Ecto neural progenitor cell (in vitro differentiated cells): Measurements from ENCODE around the gene ARHGEF17.

Experiments
- DNase-seq: peaks from one replicate; pipeline ENCODE4 v3.0.0-alpha.2; 2018; ENCODE audit warnings: low spot score

ARHGEF17 gene

GRCh38 chr11:73393479-73394415 lies 85.7 kb downstream of the ARHGEF17 start:
- peak; percentile 80 for DNase-seq

- DNase-seq: no peak
Observed at GRCh38 chr11:73394416-73395296, 86.6 kb downstream of the ARHGEF17 start.

- DNase-seq: no peak
Observed at GRCh38 chr11:73395297-73396208, 87.5 kb downstream of the ARHGEF17 start.

- DNase-seq: no peak
Observed at GRCh38 chr11:73396251-73396930, 88.3 kb downstream of the ARHGEF17 start.

GRCh38 chr11:73396985-73397384 lies 88.9 kb downstream of the ARHGEF17 start:
- DNase-seq: no peak

- no peak for DNase-seq
Observed at GRCh38 chr11:73397468-73398131, 89.5 kb downstream of the ARHGEF17 start.

- no peak for DNase-seq
Observed at GRCh38 chr11:73398132-73398526, 90.1 kb downstream of the ARHGEF17 start.

GRCh38 chr11:73398721-73399120 lies 90.6 kb downstream of the ARHGEF17 start:
- DNase-seq: no peak

GRCh38 chr11:73399159-73399590 lies 91.1 kb downstream of the ARHGEF17 start:
- peak; percentile 39 for DNase-seq

- no peak for DNase-seq
Observed at GRCh38 chr11:73399636-73400035, 91.6 kb downstream of the ARHGEF17 start.

GRCh38 chr11:73400293-73400692 lies 92.2 kb downstream of the ARHGEF17 start:
- DNase-seq: no peak

GRCh38 chr11:73401217-73401923 lies 93.3 kb downstream of the ARHGEF17 start:
- no peak for DNase-seq

- DNase-seq: no peak
Observed at GRCh38 chr11:73401924-73402833, 94.1 kb downstream of the ARHGEF17 start.

- no peak for DNase-seq
Observed at GRCh38 chr11:73402834-73403185, 94.7 kb downstream of the ARHGEF17 start.

- DNase-seq: no peak
Observed at GRCh38 chr11:73403541-73403940, 95.5 kb downstream of the ARHGEF17 start.

GRCh38 chr11:73404048-73404447 lies 96.0 kb downstream of the ARHGEF17 start:
- no peak for DNase-seq

GRCh38 chr11:73404506-73405145 lies 96.5 kb downstream of the ARHGEF17 start:
- no peak for DNase-seq

- DNase-seq: no peak
Observed at GRCh38 chr11:73405146-73405510, 97.1 kb downstream of the ARHGEF17 start.
